Activated naive CD4-positive, alpha-beta T cell treated with anti-CD3 and anti-CD28 coated beads for 36 hours (primary cell): ENCODE measurements around the gene ATP8B3. TPM values are rescaled to one million over a fixed set of nuclear protein-coding genes. Genes with fewer than 3 reads are reported as not detected.

Experiments used
- CTCF ChIA-PET: fragments of 350-600 bp; sonication (Branson Sonifier 250); formaldehyde crosslinking; loops from one replicate; lab custom pipeline; 2021; ENCODE audit warnings: antibody characterized with exemption; lab: Charles Lee
- DNase-seq: peaks from one replicate; pipeline ENCODE4 v3.0.0-alpha.2; 2020
- H3K27ac Mint-ChIP-seq: one replicate; pipeline ENCODE4 v1.8.0; 2021; ENCODE audit warnings: mild to moderate bottlenecking, mixed read lengths
- H3K27me3 Mint-ChIP-seq: one replicate; pipeline ENCODE4 v1.8.0; 2021; ENCODE audit warnings: low read depth, mixed read lengths
- H3K36me3 Mint-ChIP-seq: one replicate; pipeline ENCODE4 v1.8.0; 2021; ENCODE audit warnings: low read depth, mixed read lengths
- H3K4me1 Mint-ChIP-seq: one replicate; pipeline ENCODE4 v1.8.0; 2021; ENCODE audit warnings: low read depth, mixed read lengths
- H3K4me3 Mint-ChIP-seq: one replicate; pipeline ENCODE4 v1.8.0; 2021; ENCODE audit warnings: mild to moderate bottlenecking, moderate library complexity, mixed read lengths
- H3K9me3 Mint-ChIP-seq: one replicate; pipeline ENCODE4 v1.8.0; 2021; ENCODE audit warnings: mixed read lengths
- intact Hi-C: fragments of 100-400 bp; cut with micrococcal nuclease; formaldehyde crosslinking; loops from one replicate; pipeline ENCODE4 v1.15.1; 2023
- total RNA-seq, 2 experiments: library from RNA; stranded (reverse); gene quantifications; one replicate each; pipeline ENCODE4 v1.2.3, GENCODE V29; 2021

Gene ATP8B3
- total RNA-seq, 2 experiments from 2014 or later, result 6.1 to 8.4 TPM

- Mint-ChIP-seq H3K4me1 (peaks cover 5% of the 10 kb centered on the region), H3K9me3 (no peaks in the 10 kb centered on the region), H3K27ac (no peak overlapping the region), H3K27me3 (peaks cover 14% of the 10 kb centered on the region), H3K4me3 (no peak overlapping the region), H3K36me3 (no peaks in the 10 kb centered on the region)
- no peak for DNase-seq
- intact Hi-C loops, result loop anchor here (10.0 kb wide), 1 partner anchor 252 kb away; no protein-coding TSS in a partner anchor
- CTCF ChIA-PET, result interaction anchor here (0.9 to 4.8 kb wide), 9 partner anchors 8 to 251 kb away, joined by 3 to 39 read pairs (median 5); no protein-coding TSS in a partner anchor
Measured at GRCh38 chr19:1796395-1797142, 15.5 kb downstream of the ATP8B3 start.

GRCh38 chr19:1794424-1795172, 17.5 kb downstream of the ATP8B3 start:
- Mint-ChIP-seq H3K27ac (no peak overlapping the region), H3K4me3 (no peak overlapping the region), H3K4me1 (peaks cover 5% of the 10 kb centered on the region), H3K9me3 (no peaks in the 10 kb centered on the region), H3K27me3 (peaks cover 18% of the 10 kb centered on the region), H3K36me3 (no peaks in the 10 kb centered on the region)
- peak; percentile 28 for DNase-seq
- intact Hi-C loops, result loop anchor here (5.0 to 10.0 kb wide), 2 partner anchors 33 to 250 kb away; no protein-coding TSS in a partner anchor
- CTCF ChIA-PET, result interaction anchor here (0.7 to 4.8 kb wide), 7 partner anchors 8 to 249 kb away, joined by 3 to 39 read pairs (median 5); no protein-coding TSS in a partner anchor

- H3K4me1 Mint-ChIP-seq, result peaks cover 5% of the 10 kb centered on the region
- no peak overlapping the region for H3K4me3 Mint-ChIP-seq
- peaks cover 25% of the 10 kb centered on the region for H3K27me3 Mint-ChIP-seq
- no peaks in the 10 kb centered on the region for H3K9me3 Mint-ChIP-seq
- no peaks in the 10 kb centered on the region for H3K36me3 Mint-ChIP-seq
- intact Hi-C loops, result loop anchor here (5.0 to 10.0 kb wide), 2 partner anchors 35 to 247 kb away; no protein-coding TSS in a partner anchor
- DNase-seq, result no peak
- H3K27ac Mint-ChIP-seq, result no peak overlapping the region
- CTCF ChIA-PET, result interaction anchor here (0.7 kb wide), 1 partner anchor 24 kb away, joined by 4 read pairs; no protein-coding TSS in a partner anchor
Measured at GRCh38 chr19:1791879-1792278, 20.2 kb downstream of the ATP8B3 start.

- H3K4me1 Mint-ChIP-seq, result no peaks in the 10 kb centered on the region
- no peak for DNase-seq
- peaks cover 16% of the 10 kb centered on the region for H3K27me3 Mint-ChIP-seq
- intact Hi-C loops, result loop anchor here (5.0 to 10.0 kb wide), 2 partner anchors 37 to 245 kb away; no protein-coding TSS in a partner anchor
- H3K27ac Mint-ChIP-seq, result no peak overlapping the region
- no peak overlapping the region for H3K4me3 Mint-ChIP-seq
- no peaks in the 10 kb centered on the region for H3K9me3 Mint-ChIP-seq
- CTCF ChIA-PET, result interaction anchor here (1.0 kb wide), 1 partner anchor 9 kb away, joined by 4 read pairs; no protein-coding TSS in a partner anchor
- H3K36me3 Mint-ChIP-seq, result no peaks in the 10 kb centered on the region
Measured at GRCh38 chr19:1790054-1790792, 21.9 kb downstream of the ATP8B3 start.

GRCh38 chr19:1789261-1790041, 22.6 kb downstream of the ATP8B3 start:
- Mint-ChIP-seq H3K4me1 (no peaks in the 10 kb centered on the region), H3K36me3 (no peaks in the 10 kb centered on the region), H3K27me3 (peaks cover 14% of the 10 kb centered on the region), H3K9me3 (no peaks in the 10 kb centered on the region), H3K4me3 (no peak overlapping the region), H3K27ac (no peak overlapping the region)
- CTCF ChIA-PET, result interaction anchor here (1.3 to 1.6 kb wide), 3 partner anchors 8 to 36 kb away, joined by 3 to 6 read pairs (median 5); no protein-coding TSS in a partner anchor
- no peak for DNase-seq
- intact Hi-C loops, result loop anchor here (2.0 to 10.0 kb wide), 3 partner anchors 23 to 245 kb away; partner anchors contain the start of gene ATP8B3

GRCh38 chr19:1787116-1787515, 25.0 kb downstream of the ATP8B3 start:
- CTCF ChIA-PET, result interaction anchor here (0.8 to 1.6 kb wide), 3 partner anchors 8 to 55 kb away, joined by 3 to 5 read pairs (median 4); no protein-coding TSS in a partner anchor
- Mint-ChIP-seq H3K36me3 (no peaks in the 10 kb centered on the region), H3K9me3 (no peaks in the 10 kb centered on the region), H3K27ac (no peak overlapping the region), H3K4me1 (no peaks in the 10 kb centered on the region), H3K4me3 (no peak overlapping the region), H3K27me3 (peaks cover 24% of the 10 kb centered on the region)
- DNase-seq, result no peak
- intact Hi-C loops, result no loop called here

- intact Hi-C loops, result no loop called here
- Mint-ChIP-seq H3K36me3 (no peaks in the 10 kb centered on the region), H3K4me3 (no peak overlapping the region), H3K27ac (no peak overlapping the region), H3K27me3 (peaks cover 26% of the 10 kb centered on the region), H3K4me1 (no peaks in the 10 kb centered on the region), H3K9me3 (no peaks in the 10 kb centered on the region)
- no peak for DNase-seq
- CTCF ChIA-PET, result interaction anchor here (0.9 kb wide), 1 partner anchor 8 kb away, joined by 3 read pairs; no protein-coding TSS in a partner anchor
Measured at GRCh38 chr19:1786668-1787067, 25.4 kb downstream of the ATP8B3 start.

- Mint-ChIP-seq H3K27ac (no peak overlapping the region), H3K27me3 (peaks cover 29% of the 10 kb centered on the region), H3K4me3 (no peak overlapping the region), H3K4me1 (no peaks in the 10 kb centered on the region), H3K36me3 (no peaks in the 10 kb centered on the region), H3K9me3 (no peaks in the 10 kb centered on the region)
- CTCF ChIA-PET, result interaction anchor here (1.2 to 4.2 kb wide), 4 partner anchors 9 to 41 kb away, joined by 3 to 39 read pairs (median 6); no protein-coding TSS in a partner anchor
- no peak for DNase-seq
- intact Hi-C loops, result no loop called here
Measured at GRCh38 chr19:1785310-1785709, 26.8 kb downstream of the ATP8B3 start.

GRCh38 chr19:1783874-1784273, 28.2 kb downstream of the ATP8B3 start:
- Mint-ChIP-seq H3K27me3 (peaks cover 37% of the 10 kb centered on the region), H3K9me3 (no peaks in the 10 kb centered on the region), H3K4me1 (no peaks in the 10 kb centered on the region), H3K36me3 (no peaks in the 10 kb centered on the region), H3K4me3 (no peak overlapping the region), H3K27ac (no peak overlapping the region)
- no peak for DNase-seq
- intact Hi-C loops, result no loop called here
- CTCF ChIA-PET, result interaction anchor here (0.6 to 4.2 kb wide), 4 partner anchors 11 to 178 kb away, joined by 3 to 39 read pairs (median 4); no protein-coding TSS in a partner anchor

GRCh38 chr19:1783354-1783753, 28.7 kb downstream of the ATP8B3 start:
- CTCF ChIA-PET, result interaction anchor here (0.6 to 4.2 kb wide), 4 partner anchors 11 to 177 kb away, joined by 3 to 39 read pairs (median 6); no protein-coding TSS in a partner anchor
- Mint-ChIP-seq H3K27ac (no peak overlapping the region), H3K4me3 (no peak overlapping the region), H3K27me3 (peaks cover 40% of the 10 kb centered on the region), H3K4me1 (no peaks in the 10 kb centered on the region), H3K36me3 (no peaks in the 10 kb centered on the region), H3K9me3 (no peaks in the 10 kb centered on the region)
- intact Hi-C loops, result no loop called here
- no peak for DNase-seq

- Mint-ChIP-seq H3K27me3 (peaks cover 40% of the 10 kb centered on the region), H3K27ac (no peak overlapping the region), H3K4me3 (no peak overlapping the region), H3K36me3 (no peaks in the 10 kb centered on the region), H3K4me1 (no peaks in the 10 kb centered on the region), H3K9me3 (no peaks in the 10 kb centered on the region)
- no peak for DNase-seq
- CTCF ChIA-PET, result interaction anchor here (0.6 to 4.2 kb wide), 9 partner anchors 10 to 110 kb away, joined by 3 to 39 read pairs (median 5); no protein-coding TSS in a partner anchor
- intact Hi-C loops, result no loop called here
Measured at GRCh38 chr19:1782521-1782920, 29.6 kb downstream of the ATP8B3 start.
